GM19035 (cell line): ENCODE data around the gene SNX21.
"Not testable (repeated sequence)": the region's sequence is repeated elsewhere in the genome, so short reads cannot be mapped to it uniquely, and the experiment has no call there.

Experiments
- ATAC-seq: cut with Tn5 transposase; IDR thresholded peaks from one replicate; pipeline ENCODE4 v1.9.1; 2021; ENCODE audit not compliant: unreplicated experiment

The SNX21 gene

DNA sequence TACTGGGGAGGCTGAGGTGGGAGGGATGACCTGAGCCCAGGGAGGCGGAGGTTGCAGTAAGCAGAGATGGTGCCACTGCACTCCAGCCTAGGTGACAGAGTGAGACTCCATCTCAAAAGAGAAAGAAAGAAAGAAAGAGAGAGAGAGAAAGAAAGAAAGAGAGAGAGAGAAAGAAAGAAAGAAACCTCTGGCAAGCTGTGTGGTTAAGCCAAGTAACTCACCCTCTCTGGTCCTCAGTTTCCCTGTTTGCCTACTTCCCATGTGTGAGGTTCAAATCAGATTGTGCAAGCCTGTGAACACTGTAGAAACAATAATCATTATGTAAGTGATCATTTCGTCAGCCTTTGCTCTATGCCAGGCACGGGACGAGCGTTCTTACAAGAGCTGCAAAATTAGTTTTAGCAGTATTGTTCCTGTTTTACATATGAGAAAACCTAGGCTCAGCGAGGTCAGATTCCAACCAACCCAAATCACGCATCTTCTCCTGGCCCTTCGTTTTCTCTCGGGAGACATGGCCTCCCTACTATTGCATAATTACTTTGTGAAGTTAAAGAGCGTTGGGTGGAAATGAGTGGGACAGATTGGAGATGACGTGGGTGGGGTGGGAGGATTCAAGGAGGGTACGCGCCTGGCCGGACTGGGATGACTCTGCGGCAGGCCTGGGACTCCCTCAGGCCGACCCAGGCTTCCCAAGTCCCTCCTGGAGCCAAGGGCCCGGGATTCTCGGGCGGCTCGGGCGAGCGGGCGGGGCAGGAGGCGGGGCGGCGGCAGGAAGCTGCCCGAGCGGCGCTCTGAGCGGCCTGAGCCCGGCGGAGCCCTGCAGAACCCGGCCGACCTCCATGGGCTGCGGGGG is at the start of gene SNX21:
TSS of gene SNX21 (plus strand) at position 770 of the 853 bp plus-strand sequence. CDS start 121 bp downstream, outside the sequence.
- ATAC-seq = no peak

DNA sequence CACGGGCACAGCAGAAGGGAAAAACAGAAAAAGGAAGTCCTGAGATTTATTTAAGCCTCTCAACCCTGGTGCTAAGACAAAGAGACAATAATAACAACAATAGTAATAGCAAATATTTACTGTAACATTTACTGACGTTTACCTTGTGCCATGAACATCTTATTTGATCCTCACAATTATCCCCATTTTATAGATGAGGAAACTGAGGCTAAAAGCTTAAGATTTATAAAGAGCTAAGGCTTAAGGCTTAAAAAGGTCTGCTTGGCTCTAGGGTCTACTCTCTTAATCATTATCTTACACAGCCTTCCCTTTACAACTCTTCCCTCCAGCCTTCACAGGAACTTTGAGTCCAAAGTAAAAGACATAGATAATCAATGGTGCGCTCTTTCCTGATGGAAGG is 45.2 kb upstream of the SNX21 start:
- no peak for ATAC-seq

DNA sequence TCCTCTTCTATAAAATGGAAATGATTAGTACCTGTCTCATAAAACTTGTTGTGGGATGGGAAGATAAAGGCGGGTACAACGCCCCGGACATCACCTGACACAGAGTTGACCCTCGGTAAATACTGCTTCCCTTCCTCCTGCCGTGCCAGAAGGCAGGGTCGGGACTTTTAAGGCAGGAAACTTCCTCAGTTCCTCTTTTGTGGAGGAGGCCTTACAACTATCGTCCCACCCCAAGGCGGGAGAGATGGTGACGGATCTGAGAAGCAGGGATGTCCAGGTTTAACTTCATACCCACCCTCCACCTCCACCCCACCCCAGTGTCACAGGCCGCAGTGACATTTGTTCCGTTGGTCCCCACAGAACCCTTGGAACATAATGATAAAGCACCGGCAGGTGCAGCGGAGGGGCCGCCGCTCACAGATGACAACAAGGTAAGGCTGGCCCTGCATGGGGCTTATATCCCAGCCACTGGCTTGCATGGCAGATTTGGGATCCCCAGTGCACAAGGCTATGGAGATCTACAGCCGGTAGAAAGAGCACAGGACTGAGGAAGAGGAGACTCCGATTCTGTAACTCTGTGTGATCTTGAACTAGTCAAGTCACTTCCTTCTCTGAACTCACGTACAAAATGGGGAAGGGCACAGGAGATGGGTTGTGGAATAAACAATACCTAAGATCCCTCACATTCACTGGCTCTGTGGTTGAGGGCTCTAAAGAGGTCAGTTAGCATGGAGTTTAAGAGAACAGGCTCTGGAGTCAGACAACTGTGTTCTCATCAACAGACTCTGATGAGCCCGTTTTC is 41.1 kb upstream of the SNX21 start:
- ATAC-seq = peak; percentile 17

- no peak for ATAC-seq
Measured at GRCh38 chr20:45796337-45797065, 37.1 kb upstream of the SNX21 start.

DNA sequence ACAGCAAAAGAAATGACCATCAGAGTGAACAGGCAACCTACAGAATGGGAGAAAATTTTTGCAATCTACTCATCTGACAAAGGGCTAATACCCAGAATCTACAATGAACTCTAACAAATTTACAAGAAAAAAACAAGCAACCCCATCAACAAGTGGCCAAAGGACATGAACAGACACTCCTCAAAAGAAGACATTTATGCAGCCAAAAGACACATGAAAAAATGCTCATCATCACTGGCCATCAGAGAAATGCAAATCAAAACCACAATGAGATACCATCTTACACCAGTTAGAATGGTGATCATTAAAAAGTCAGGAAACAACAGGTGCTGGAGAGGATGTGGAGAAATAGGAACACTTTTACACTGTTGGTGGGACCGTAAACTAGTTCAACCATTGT is 36.1 kb upstream of the SNX21 start:
- ATAC-seq = not testable (repeated sequence)

DNA sequence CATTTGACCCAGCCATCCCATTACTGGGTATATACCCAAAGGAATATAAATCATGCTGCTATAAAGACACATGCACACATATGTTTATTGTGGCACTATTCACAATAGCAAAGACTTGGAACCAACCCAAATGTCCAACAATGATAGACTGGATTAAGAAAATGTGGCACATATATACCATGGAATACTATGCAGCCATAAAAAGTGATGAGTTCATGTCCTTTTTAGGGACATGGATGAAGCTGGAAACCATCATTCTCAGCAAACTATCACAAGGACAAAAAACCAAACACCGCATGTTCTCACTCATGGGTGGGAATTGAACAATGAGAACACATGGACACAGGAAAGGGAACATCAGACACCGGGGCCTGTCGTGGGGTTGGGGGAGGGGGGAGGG is 35.6 kb upstream of the SNX21 start:
- ATAC-seq = not testable (repeated sequence)

DNA sequence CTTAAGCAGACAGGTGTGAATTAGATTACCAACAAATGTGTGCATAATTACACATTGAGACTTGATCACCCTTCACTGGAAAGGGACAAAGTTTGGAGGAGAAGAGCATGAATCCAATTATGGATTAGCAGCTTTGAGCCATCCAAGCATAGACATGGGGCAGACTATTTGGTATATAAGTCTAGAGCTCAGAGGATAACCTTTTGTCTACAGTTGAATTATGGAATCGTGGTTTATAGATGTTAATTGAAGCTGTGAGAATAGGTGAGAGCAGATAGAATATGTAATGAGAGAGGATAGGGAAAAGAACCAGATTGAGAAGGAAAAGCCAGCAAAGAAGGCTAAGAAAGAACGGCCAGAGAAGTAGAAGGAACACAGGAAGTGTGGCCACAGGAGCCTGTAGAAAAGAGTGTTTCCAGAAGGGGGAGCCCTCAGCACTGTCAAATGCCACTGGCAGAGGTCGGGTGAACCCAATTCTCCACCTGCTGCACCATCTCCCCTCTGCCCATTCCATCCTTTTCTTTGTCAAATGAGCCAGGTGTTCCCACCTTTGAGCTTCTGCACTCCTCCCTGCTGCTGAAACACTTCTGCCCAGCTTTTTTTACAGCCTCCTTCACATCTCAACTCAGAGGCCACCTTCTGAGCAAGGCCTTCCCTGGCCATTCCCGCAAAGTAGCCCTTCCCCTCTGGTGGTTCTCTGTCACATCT is 34.5 kb upstream of the SNX21 start:
- ATAC-seq = no peak

GRCh38 chr20:45801851-45802250 is 31.7 kb upstream of the SNX21 start:
- ATAC-seq = no peak

GRCh38 chr20:45810191-45810970 is 23.2 kb upstream of the SNX21 start:
- no peak for ATAC-seq

DNA sequence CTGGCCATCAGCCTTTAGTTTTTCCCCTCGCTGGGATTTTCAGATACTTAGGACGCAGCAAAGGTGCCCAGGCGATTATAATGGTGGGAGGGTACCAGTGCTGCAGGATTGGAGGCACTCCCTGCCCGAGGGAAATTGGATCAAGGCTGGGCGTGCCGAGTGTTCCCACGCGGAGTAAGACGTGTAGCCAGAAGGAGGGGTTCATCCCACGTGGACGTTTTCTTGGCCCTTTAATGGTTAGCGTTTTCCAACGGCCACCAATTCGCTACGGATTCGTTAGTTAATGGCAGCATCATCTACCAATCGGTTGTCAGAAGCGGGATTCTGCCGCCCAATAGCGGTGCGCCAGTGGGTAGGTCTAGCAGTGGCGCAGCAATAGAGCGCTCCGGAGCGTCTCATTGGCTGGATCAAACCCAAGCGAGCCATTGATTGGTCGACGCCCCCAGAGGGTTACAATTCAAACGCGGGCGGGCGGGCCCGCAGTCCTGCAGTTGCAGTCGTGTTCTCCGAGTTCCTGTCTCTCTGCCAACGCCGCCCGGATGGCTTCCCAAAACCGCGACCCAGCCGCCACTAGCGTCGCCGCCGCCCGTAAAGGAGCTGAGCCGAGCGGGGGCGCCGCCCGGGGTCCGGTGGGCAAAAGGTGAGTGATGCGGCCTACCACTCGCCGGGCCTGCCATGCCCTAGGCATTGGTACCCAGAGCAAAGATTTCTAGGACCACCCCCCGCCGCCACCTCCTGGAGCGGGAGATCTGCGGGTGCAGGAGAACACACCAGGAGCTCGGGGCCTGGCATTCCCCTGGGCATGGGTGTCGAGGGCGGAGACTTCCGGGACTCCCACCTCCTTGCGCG is 21.2 kb upstream of the SNX21 start, which contains the start of gene UBE2C:
TSS of gene UBE2C (plus strand) at position 488 of the 849 bp plus-strand sequence. CDS start at position 540, 52 bp downstream.
- ATAC-seq = peak; percentile 98

DNA sequence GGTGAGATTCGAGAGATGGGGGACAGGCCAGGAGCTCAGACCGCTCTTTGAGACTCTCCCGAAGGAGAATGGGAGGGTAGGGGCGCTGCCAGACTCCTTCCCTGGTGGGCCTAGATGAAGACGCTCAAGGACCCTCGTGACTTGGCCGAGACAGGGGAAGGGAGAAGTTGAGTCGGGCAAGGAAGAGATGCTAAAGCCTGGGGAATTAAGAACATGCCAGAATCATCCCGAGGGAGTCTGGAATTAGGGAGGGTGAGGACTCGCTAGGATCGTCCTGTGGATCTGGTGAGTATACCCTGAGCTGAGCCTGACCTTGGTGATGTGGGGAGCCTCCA is 20.6 kb upstream of the SNX21 start:
- no peak for ATAC-seq

GRCh38 chr20:45813489-45813888 is 20.1 kb upstream of the SNX21 start:
- no peak for ATAC-seq

GRCh38 chr20:45814314-45814713 is 19.3 kb upstream of the SNX21 start:
- no peak for ATAC-seq

GRCh38 chr20:45816951-45817350 is 16.6 kb upstream of the SNX21 start:
- no peak for ATAC-seq

- no peak for ATAC-seq
Measured at GRCh38 chr20:45817376-45818194, 16.0 kb upstream of the SNX21 start.

DNA sequence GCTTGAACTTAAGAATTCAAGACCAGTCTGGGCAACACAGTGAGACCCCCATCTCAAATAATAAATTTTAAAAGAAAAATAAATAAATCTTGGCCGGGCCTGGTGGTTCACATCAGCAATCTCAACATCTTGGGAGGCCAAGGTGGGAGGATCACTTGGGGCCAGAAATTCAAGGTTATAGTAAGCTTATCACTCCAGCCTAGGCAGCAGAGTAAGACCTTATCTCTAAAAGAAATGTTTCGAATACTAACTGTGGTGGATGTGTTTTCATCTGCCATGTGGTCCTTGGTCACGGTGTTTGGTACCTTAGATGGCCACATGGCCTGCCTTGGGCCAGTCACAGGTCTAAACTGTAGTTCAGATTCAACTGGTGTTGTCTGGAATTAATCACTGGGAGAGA is 15.4 kb upstream of the SNX21 start:
- no peak for ATAC-seq

- no peak for ATAC-seq
Measured at GRCh38 chr20:45819466-45819865, 14.1 kb upstream of the SNX21 start.

DNA sequence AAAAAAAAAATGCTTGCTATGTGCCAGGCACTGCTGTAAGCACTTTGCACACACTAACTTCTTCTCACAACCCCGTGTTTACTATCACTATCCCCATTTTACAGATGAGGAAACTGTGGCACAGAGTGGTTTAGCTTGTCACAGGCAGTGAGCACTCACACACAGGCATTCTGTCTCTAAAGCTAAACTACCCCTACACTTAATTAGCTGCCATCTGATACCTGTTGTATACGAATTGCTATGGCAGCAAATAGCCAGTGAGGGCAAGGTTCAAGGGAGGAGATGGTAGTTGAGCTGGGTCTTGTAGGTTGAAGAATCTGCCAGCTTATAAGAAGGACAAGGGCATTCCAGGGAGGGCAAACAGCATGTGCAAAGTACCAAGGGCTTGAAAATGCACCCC is 11.7 kb upstream of the SNX21 start:
- no peak for ATAC-seq
